Measurements from ENCODE around the gene ASIP. TPM values are rescaled to one million over a fixed set of nuclear protein-coding genes. Genes with fewer than 3 reads are reported as not detected.
"Not testable (repeated sequence)": the region's sequence is repeated elsewhere in the genome, so short reads cannot be mapped to it uniquely, and the experiment has no call there.

The ASIP gene
- 0.74 TPM for polyA plus RNA-seq (2013, experiment 1 of 2)
- 1.3 TPM for polyA plus RNA-seq (2013, experiment 2 of 2)

GRCh38 chr20:34240693-34241615 lies at the start of gene ASIP:
ASIP (plus strand) TSS chr20:34241423; CDS start chr20:34260375, 18,952 bp downstream.
- Histone ChIP-seq H3K36me3 (ENCODE audit: control insufficient read depth, insufficient read depth, low read length) (no peaks in the 10 kb centered on the region), H3K27ac (ENCODE audit: low read depth, low read length, severe bottlenecking) (no peak within 1 kb of the TSS), H3K9me3 (ENCODE audit: control insufficient read depth, low read length) (peaks cover 8% of the 10 kb centered on the region), H3K4me3 (ENCODE audit: extremely low read depth, insufficient read depth, low read length, poor library complexity, severe bottlenecking) (no peak within 1 kb of the TSS), H3K4me1 (ENCODE audit: control insufficient read depth, insufficient read depth, low read length, poor library complexity, severe bottlenecking) (no peaks in the 10 kb centered on the region)
- 91 to 95% methylated on average over 7 to 8 of the region's 9 CpGs for WGBS, 2 experiments (ENCODE audit: insufficient coverage in 2 of 2)

GRCh38 chr20:34193051-34193450 lies 48.2 kb upstream of the ASIP start:
- H3K4me3 ChIP-seq (ENCODE audit: extremely low read depth, insufficient read depth, low read length, poor library complexity, severe bottlenecking): no peak overlapping the region
- H3K4me1 ChIP-seq (ENCODE audit: control insufficient read depth, insufficient read depth, low read length, poor library complexity, severe bottlenecking): peaks cover 6% of the 10 kb centered on the region
- H3K36me3 ChIP-seq (ENCODE audit: control insufficient read depth, insufficient read depth, low read length): no peaks in the 10 kb centered on the region
- H3K9me3 ChIP-seq (ENCODE audit: control insufficient read depth, low read length): no peaks in the 10 kb centered on the region
- WGBS, 2 experiments (ENCODE audit: insufficient coverage in 2 of 2): 63 to 88% methylated on average over 1 of the region's 3 CpGs
- no peak overlapping the region for H3K27ac ChIP-seq (ENCODE audit: low read depth, low read length, severe bottlenecking)

GRCh38 chr20:34199183-34199582 lies 42.0 kb upstream of the ASIP start:
- Histone ChIP-seq H3K4me1 (ENCODE audit: control insufficient read depth, insufficient read depth, low read length, poor library complexity, severe bottlenecking) (no peaks in the 10 kb centered on the region), H3K27ac (ENCODE audit: low read depth, low read length, severe bottlenecking) (no peak overlapping the region), H3K36me3 (ENCODE audit: control insufficient read depth, insufficient read depth, low read length) (no peaks in the 10 kb centered on the region), H3K4me3 (ENCODE audit: extremely low read depth, insufficient read depth, low read length, poor library complexity, severe bottlenecking) (no peak overlapping the region), H3K9me3 (ENCODE audit: control insufficient read depth, low read length) (no peaks in the 10 kb centered on the region)
- WGBS, 2 experiments (ENCODE audit: insufficient coverage in 2 of 2): 100% methylated on average over 1 of the region's 3 CpGs; no CpG with 5 or more reads in 1 of the 2 experiments

- Histone ChIP-seq H3K9me3 (ENCODE audit: control insufficient read depth, low read length) (no peaks in the 10 kb centered on the region), H3K4me3 (ENCODE audit: extremely low read depth, insufficient read depth, low read length, poor library complexity, severe bottlenecking) (no peak overlapping the region), H3K36me3 (ENCODE audit: control insufficient read depth, insufficient read depth, low read length) (no peaks in the 10 kb centered on the region), H3K4me1 (ENCODE audit: control insufficient read depth, insufficient read depth, low read length, poor library complexity, severe bottlenecking) (no peaks in the 10 kb centered on the region), H3K27ac (ENCODE audit: low read depth, low read length, severe bottlenecking) (no peak overlapping the region)
- 67 to 88% methylated on average over 1 of the region's 2 CpGs for WGBS, 2 experiments (ENCODE audit: insufficient coverage in 2 of 2)
Observed at GRCh38 chr20:34200023-34200422, 41.2 kb upstream of the ASIP start.

GRCh38 chr20:34201531-34201930 lies 39.7 kb upstream of the ASIP start:
- Histone ChIP-seq H3K9me3 (ENCODE audit: control insufficient read depth, low read length) (no peaks in the 10 kb centered on the region), H3K27ac (ENCODE audit: low read depth, low read length, severe bottlenecking) (no peak overlapping the region), H3K36me3 (ENCODE audit: control insufficient read depth, insufficient read depth, low read length) (no peaks in the 10 kb centered on the region), H3K4me3 (ENCODE audit: extremely low read depth, insufficient read depth, low read length, poor library complexity, severe bottlenecking) (no peak overlapping the region), H3K4me1 (ENCODE audit: control insufficient read depth, insufficient read depth, low read length, poor library complexity, severe bottlenecking) (no peaks in the 10 kb centered on the region)
- 87 to 96% methylated on average over 3 of the region's 4 CpGs for WGBS, 2 experiments (ENCODE audit: insufficient coverage in 2 of 2)

GRCh38 chr20:34205172-34205880 lies 35.9 kb upstream of the ASIP start:
- not testable (repeated sequence) for H3K9me3 ChIP-seq (ENCODE audit: control insufficient read depth, low read length); H3K36me3 ChIP-seq (ENCODE audit: control insufficient read depth, insufficient read depth, low read length); H3K4me3 ChIP-seq (ENCODE audit: extremely low read depth, insufficient read depth, low read length, poor library complexity, severe bottlenecking); H3K27ac ChIP-seq (ENCODE audit: low read depth, low read length, severe bottlenecking); H3K4me1 ChIP-seq (ENCODE audit: control insufficient read depth, insufficient read depth, low read length, poor library complexity, severe bottlenecking)
- 87 to 88% methylated on average over 17 to 18 of the region's 21 CpGs for WGBS, 2 experiments (ENCODE audit: insufficient coverage in 2 of 2)

- H3K9me3 ChIP-seq (ENCODE audit: control insufficient read depth, low read length): peaks cover 7% of the 10 kb centered on the region
- 74 to 80% methylated on average over 2 of the region's 3 CpGs for WGBS, 2 experiments (ENCODE audit: insufficient coverage in 2 of 2)
- no peak overlapping the region for H3K4me3 ChIP-seq (ENCODE audit: extremely low read depth, insufficient read depth, low read length, poor library complexity, severe bottlenecking)
- H3K36me3 ChIP-seq (ENCODE audit: control insufficient read depth, insufficient read depth, low read length): no peaks in the 10 kb centered on the region
- no peaks in the 10 kb centered on the region for H3K4me1 ChIP-seq (ENCODE audit: control insufficient read depth, insufficient read depth, low read length, poor library complexity, severe bottlenecking)
- no peak overlapping the region for H3K27ac ChIP-seq (ENCODE audit: low read depth, low read length, severe bottlenecking)
Observed at GRCh38 chr20:34209111-34209510, 32.1 kb upstream of the ASIP start.

- no peaks in the 10 kb centered on the region for H3K36me3 ChIP-seq (ENCODE audit: control insufficient read depth, insufficient read depth, low read length)
- H3K4me3 ChIP-seq (ENCODE audit: extremely low read depth, insufficient read depth, low read length, poor library complexity, severe bottlenecking): no peak overlapping the region
- H3K4me1 ChIP-seq (ENCODE audit: control insufficient read depth, insufficient read depth, low read length, poor library complexity, severe bottlenecking): no peaks in the 10 kb centered on the region
- 90 to 97% methylated on average over 2 to 4 of the region's 4 CpGs for WGBS, 2 experiments (ENCODE audit: insufficient coverage in 2 of 2)
- H3K9me3 ChIP-seq (ENCODE audit: control insufficient read depth, low read length): peaks cover 7% of the 10 kb centered on the region
- no peak overlapping the region for H3K27ac ChIP-seq (ENCODE audit: low read depth, low read length, severe bottlenecking)
Observed at GRCh38 chr20:34210271-34210670, 31.0 kb upstream of the ASIP start.

- Histone ChIP-seq H3K27ac (ENCODE audit: low read depth, low read length, severe bottlenecking) (no peak overlapping the region), H3K4me3 (ENCODE audit: extremely low read depth, insufficient read depth, low read length, poor library complexity, severe bottlenecking) (no peak overlapping the region), H3K36me3 (ENCODE audit: control insufficient read depth, insufficient read depth, low read length) (no peaks in the 10 kb centered on the region), H3K4me1 (ENCODE audit: control insufficient read depth, insufficient read depth, low read length, poor library complexity, severe bottlenecking) (peaks cover under 1% of the 10 kb centered on the region), H3K9me3 (ENCODE audit: control insufficient read depth, low read length) (peaks cover 7% of the 10 kb centered on the region)
- WGBS, 2 experiments (ENCODE audit: insufficient coverage in 2 of 2): no CpG with 5 or more reads among the region's 2 CpGs
Observed at GRCh38 chr20:34211591-34211990, 29.6 kb upstream of the ASIP start.

GRCh38 chr20:34213213-34213612 lies 28.0 kb upstream of the ASIP start:
- H3K9me3 ChIP-seq (ENCODE audit: control insufficient read depth, low read length): peaks cover 5% of the 10 kb centered on the region
- H3K4me3 ChIP-seq (ENCODE audit: extremely low read depth, insufficient read depth, low read length, poor library complexity, severe bottlenecking): no peak overlapping the region
- 73 to 91% methylated on average over 2 of the region's 2 CpGs for WGBS, 2 experiments (ENCODE audit: insufficient coverage in 2 of 2)
- H3K36me3 ChIP-seq (ENCODE audit: control insufficient read depth, insufficient read depth, low read length): no peaks in the 10 kb centered on the region
- no peak overlapping the region for H3K27ac ChIP-seq (ENCODE audit: low read depth, low read length, severe bottlenecking)
- H3K4me1 ChIP-seq (ENCODE audit: control insufficient read depth, insufficient read depth, low read length, poor library complexity, severe bottlenecking): peaks cover 5% of the 10 kb centered on the region

Data from mesodermal cell (in vitro differentiated cells).